GM12873 (cell line): Measurements from ENCODE around the gene ARMC9.

Experiments
- TF ChIP-seq, protein P1 (sequence below): IDR thresholded peaks from 2 replicates; pipeline ENCODE4 v1.5.1; 2012; ENCODE audit warnings: low read depth, mild to moderate bottlenecking, moderate library complexity, low read length, control low read depth; ENCODE audit not compliant: insufficient read depth; ENCODE audit errors: missing control alignments

The ARMC9 gene

DNA sequence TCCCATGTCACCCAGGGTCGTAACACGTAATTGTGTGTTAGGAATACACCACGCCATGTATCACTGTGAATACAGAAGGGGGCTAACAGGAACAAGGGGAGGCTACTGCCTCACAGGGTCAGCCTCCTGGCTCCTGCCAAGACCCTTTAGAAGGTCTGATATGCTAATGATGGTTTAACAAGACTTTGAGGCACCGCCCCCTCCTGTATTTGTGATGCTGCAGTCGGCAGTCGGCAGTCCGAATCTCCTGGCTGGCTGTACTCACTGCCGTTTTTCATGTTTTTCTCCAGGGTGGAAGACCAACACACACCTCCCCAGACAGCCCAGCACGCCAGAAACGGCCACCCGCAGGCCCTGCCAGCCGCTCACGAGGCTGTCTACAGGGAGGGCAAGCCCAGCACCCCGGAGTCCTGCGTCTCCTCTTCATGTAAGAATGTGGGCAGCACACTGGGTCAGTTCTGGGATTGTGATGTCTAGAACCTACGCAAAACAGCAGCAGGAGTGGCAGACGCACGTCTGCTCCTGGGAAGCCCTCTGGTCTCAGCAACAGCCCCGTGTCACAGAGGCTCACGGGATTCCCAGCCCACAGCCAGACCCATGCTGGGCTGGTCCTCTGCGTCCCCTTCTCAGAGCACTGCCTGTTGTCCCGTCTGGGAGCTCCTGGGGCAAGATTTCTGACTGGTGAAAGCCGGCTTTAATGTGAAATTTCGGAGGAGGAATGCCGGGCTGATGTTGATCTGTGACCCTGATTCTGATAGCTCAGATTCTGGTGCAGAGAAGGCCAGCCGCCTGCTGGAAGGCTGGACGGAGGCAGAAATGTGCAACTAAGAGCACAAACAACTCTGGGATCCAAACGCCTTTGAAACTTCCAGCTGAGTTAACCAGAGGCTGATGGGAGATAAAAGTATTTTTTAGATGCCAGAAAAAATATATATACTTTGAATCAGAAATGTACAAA, 157.4 kb downstream of the ARMC9 start:
- TF ChIP-seq, protein P1, sequence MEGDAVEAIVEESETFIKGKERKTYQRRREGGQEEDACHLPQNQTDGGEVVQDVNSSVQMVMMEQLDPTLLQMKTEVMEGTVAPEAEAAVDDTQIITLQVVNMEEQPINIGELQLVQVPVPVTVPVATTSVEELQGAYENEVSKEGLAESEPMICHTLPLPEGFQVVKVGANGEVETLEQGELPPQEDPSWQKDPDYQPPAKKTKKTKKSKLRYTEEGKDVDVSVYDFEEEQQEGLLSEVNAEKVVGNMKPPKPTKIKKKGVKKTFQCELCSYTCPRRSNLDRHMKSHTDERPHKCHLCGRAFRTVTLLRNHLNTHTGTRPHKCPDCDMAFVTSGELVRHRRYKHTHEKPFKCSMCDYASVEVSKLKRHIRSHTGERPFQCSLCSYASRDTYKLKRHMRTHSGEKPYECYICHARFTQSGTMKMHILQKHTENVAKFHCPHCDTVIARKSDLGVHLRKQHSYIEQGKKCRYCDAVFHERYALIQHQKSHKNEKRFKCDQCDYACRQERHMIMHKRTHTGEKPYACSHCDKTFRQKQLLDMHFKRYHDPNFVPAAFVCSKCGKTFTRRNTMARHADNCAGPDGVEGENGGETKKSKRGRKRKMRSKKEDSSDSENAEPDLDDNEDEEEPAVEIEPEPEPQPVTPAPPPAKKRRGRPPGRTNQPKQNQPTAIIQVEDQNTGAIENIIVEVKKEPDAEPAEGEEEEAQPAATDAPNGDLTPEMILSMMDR, result no peak

DNA sequence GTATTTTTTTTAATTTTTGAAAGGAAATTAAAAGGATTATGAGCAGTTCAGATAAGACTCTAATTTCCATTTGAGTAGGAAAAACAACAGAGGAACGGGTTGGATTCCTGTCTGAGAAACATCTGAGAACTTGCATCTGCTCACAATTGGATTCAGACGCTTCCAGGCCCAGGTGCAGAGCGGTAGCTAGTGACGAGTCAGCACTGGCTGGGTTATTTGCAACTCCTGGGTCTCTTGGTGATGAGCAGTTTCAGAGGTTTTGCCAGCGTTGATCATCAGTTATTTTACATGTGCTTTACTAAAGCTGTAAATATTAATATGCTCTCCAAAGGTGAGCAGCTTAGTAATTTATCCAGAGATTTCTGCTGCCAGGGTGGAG, 158.0 kb downstream of the ARMC9 start:
- TF ChIP-seq, protein P1, result no peak

DNA sequence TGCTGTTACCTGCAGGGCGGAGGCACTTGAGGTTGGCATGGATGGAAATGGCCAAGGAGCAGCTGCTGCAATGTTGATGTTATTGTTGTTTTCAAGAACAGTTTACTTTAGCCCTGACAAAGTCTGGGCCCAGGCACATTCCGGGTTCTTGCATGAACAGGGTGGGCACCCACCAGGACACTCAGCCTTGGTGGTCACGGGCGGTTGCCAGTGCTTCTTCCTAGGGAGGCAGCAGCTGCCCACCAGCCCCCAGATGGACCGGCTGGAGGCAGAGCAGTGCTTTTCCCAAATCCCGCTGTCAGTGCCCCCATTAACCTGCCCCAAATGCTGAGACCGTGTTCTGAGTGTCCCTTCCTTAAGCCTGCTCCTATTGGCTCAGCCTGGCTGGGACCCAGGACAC, 158.6 kb downstream of the ARMC9 start:
- TF ChIP-seq, protein P1, result no peak

DNA sequence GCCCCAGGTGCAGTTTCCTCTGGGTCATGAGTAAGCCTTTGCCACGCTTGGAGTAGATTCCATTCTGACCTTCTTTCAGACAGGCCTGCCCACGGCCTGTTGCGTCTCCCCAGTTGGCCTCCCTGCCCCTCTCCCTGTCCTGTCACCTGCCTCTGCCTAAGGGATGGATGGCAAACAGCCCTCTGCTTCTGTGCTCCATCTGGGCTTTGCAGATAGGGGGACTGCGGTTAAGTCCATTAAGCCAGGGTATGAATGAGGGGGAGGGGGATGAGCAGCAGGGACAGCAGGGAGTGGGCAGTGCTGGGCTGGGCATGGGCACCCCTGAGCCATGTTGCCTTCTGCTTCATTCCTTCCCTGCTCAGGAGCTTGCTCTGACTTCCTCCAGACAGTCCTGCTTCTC, 159.5 kb downstream of the ARMC9 start:
- TF ChIP-seq, protein P1, result no peak

DNA sequence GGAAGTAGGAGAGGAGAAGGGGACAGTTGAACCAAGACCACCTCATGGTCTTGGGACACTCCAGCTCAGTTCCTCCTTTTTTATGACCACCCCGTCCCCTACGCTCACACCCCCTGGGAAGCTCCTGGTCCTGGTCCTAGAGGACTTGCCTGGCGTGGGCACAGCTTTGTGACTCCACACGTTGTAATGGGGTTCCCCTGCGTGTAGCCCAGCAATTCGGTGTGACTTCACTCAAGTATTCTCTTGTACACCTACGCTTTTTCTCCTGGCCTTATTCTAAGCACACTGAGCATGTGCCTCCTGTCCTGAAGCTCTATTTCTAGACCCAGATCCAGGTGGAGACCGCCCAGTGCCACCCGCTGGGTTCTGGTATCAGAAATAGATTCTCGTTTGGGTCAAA, 161.0 kb downstream of the ARMC9 start:
- TF ChIP-seq, protein P1, result no peak

DNA sequence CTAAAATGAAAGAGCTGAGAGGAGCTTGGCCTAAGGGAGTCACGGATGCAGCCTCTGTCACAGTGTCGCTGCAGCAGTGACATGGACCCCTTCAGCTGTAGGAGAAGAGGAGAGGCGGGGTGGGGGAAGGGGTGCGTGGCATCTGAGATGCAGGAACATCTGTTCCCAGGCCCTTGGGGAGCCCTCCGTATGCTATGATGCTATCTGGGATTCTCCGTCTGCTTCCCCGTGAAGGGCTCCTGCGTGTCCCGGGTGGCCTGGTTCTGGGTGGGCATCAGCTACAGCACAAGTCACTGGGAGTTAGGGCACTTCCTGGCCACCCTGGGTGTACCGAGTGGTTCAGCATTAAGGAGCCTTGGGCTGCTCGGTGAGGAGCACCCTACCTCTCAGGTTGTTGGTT, 161.5 kb downstream of the ARMC9 start:
- TF ChIP-seq, protein P1, result no peak

DNA sequence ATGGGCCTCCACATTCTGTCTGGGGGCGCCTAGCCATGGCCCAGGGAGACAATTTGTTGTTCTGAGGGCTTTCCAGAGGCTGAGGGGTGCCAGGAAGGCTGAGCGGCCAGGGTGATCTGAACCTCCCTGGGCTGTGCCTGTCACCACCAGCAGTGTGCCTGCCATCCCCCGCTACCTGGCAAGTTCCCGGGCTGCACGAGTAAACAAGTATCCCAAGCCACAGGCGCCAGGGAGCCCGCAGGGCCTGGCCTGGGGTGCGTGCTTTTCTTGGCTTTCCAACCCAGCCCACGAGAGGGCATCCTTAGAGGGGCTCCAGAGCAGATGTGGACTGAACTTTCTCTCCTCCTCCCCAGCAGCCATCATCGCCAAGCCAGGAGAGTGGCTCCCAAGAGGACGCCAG, 162.0 kb downstream of the ARMC9 start:
- TF ChIP-seq, protein P1, result no peak
